Cardiac muscle cell (in vitro differentiated cells and primary cell): ENCODE measurements around the gene SNAP29. TPM values are rescaled to one million over a fixed set of nuclear protein-coding genes. Genes with fewer than 3 reads are reported as not detected.

Experiments used
- DNase-seq, 2 donors: peaks; one replicate each; pipeline versions ENCODE4 v3.0.0 to v3.0.0-alpha.2; 2010 to 2017; ENCODE audit warnings: low read depth in 1 of 2, low spot score in 1 of 2
- H3K27ac ChIP-seq: fragments of 200-600 bp; sonication (generic); 2 replicates; pipeline ENCODE4 v1.5.1; 2016
- H3K27me3 ChIP-seq: fragments of 200-600 bp; sonication (generic); 2 replicates; pipeline ENCODE4 v1.6.0; 2016; ENCODE audit warnings: control low read depth
- H3K36me3 ChIP-seq: fragments of 200-600 bp; sonication (generic); 2 replicates; pipeline ENCODE4 v1.5.1; 2016; ENCODE audit warnings: control low read depth
- H3K4me1 ChIP-seq: fragments of 200-600 bp; sonication (generic); 2 replicates; pipeline ENCODE4 v1.8.1; 2017; ENCODE audit warnings: low read depth, mild to moderate bottlenecking, mixed run types
- H3K4me3 ChIP-seq: fragments of 200-600 bp; sonication (generic); 2 replicates; pipeline ENCODE4 v1.5.1; 2016; ENCODE audit warnings: mild to moderate bottlenecking
- H3K9me3 ChIP-seq: fragments of 200-600 bp; sonication (generic); 2 replicates; pipeline ENCODE4 v1.5.1; 2017; ENCODE audit warnings: low read depth, mild to moderate bottlenecking, control low read depth
- CTCF ChIP-seq: IDR thresholded peaks from 2 replicates; pipeline ENCODE4 v1.5.1; 2012; ENCODE audit warnings: low read depth, mild to moderate bottlenecking, low read length
- polyA plus RNA-seq: library from polyadenylated mRNA; unstranded; fragments of >200 nt; fragmentation: Nextera tagmentation; extraction: Ambion mirVana; gene quantifications from 2 replicates; pipeline ENCODE4 v1.2.1, GENCODE V29; 2016
- total RNA-seq: library from RNA; depleted of rRNA; stranded (reverse); fragments of >200 nt; gene quantifications from 2 replicates; pipeline ENCODE4 v1.2.3, GENCODE V29; 2016

Gene SNAP29
- total and polyA plus RNA-seq, 2 experiments from 2014 or later = 22.0 to 37.9 TPM

- Histone ChIP-seq H3K36me3 (peaks cover 13% of the 10 kb centered on the region), H3K4me3 (no peak overlapping the region), H3K9me3 (no peaks in the 10 kb centered on the region), H3K4me1 (peaks cover 3% of the 10 kb centered on the region), H3K27me3 (no peaks in the 10 kb centered on the region), H3K27ac (no peak overlapping the region)
- no peak for TF ChIP-seq CTCF
- DNase-seq = no peak
Observed at GRCh38 chr22:20873214-20873613, 14.4 kb downstream of the SNAP29 start.

GRCh38 chr22:20875296-20875695 lies 16.5 kb downstream of the SNAP29 start:
- DNase-seq = no peak
- no peak for TF ChIP-seq CTCF
- Histone ChIP-seq H3K27me3 (no peaks in the 10 kb centered on the region), H3K4me3 (no peak overlapping the region), H3K9me3 (no peaks in the 10 kb centered on the region), H3K36me3 (peaks cover 13% of the 10 kb centered on the region), H3K4me1 (no peaks in the 10 kb centered on the region), H3K27ac (peak overlapping the region; percentile 43)

GRCh38 chr22:20877715-20878114 lies 18.9 kb downstream of the SNAP29 start:
- no peaks in the 10 kb centered on the region for H3K27me3 ChIP-seq
- TF ChIP-seq CTCF = no peak
- H3K4me1 ChIP-seq = no peaks in the 10 kb centered on the region
- no peaks in the 10 kb centered on the region for H3K9me3 ChIP-seq
- no peak overlapping the region for H3K27ac ChIP-seq
- H3K36me3 ChIP-seq = peaks cover 11% of the 10 kb centered on the region
- DNase-seq = no peak
- no peak overlapping the region for H3K4me3 ChIP-seq

GRCh38 chr22:20881231-20881630 lies 22.4 kb downstream of the SNAP29 start:
- peaks cover 12% of the 10 kb centered on the region for H3K4me1 ChIP-seq
- no peak for DNase-seq
- H3K27ac ChIP-seq = no peak overlapping the region
- no peaks in the 10 kb centered on the region for H3K27me3 ChIP-seq
- no peak for TF ChIP-seq CTCF
- H3K4me3 ChIP-seq = no peak overlapping the region
- H3K9me3 ChIP-seq = no peaks in the 10 kb centered on the region
- peaks cover 7% of the 10 kb centered on the region for H3K36me3 ChIP-seq

GRCh38 chr22:20881869-20882815 lies 23.3 kb downstream of the SNAP29 start:
- no peaks in the 10 kb centered on the region for H3K9me3 ChIP-seq
- peaks cover 12% of the 10 kb centered on the region for H3K4me1 ChIP-seq
- H3K27ac ChIP-seq = no peak overlapping the region
- no peak for TF ChIP-seq CTCF
- H3K36me3 ChIP-seq = peaks cover 5% of the 10 kb centered on the region
- no peaks in the 10 kb centered on the region for H3K27me3 ChIP-seq
- no peak for DNase-seq
- H3K4me3 ChIP-seq = no peak overlapping the region
